GM21526 (cell line): ENCODE measurements around the gene HMCN2.

Experiments used
- ATAC-seq: cut with Tn5 transposase; IDR thresholded peaks from one replicate; pipeline ENCODE4 v1.9.1; 2021; ENCODE audit warnings: moderate library complexity; ENCODE audit not compliant: unreplicated experiment, low FRiP score

The HMCN2 gene

GRCh38 chr9:130477564-130477963 lies 212.0 kb downstream of the HMCN2 start:
- ATAC-seq, result no peak

- no peak for ATAC-seq
Observed at GRCh38 chr9:130478152-130478551, 212.6 kb downstream of the HMCN2 start.

GRCh38 chr9:130478736-130479575 lies 213.4 kb downstream of the HMCN2 start:
- ATAC-seq, result no peak

- ATAC-seq, result no peak
Observed at GRCh38 chr9:130479587-130479986, 214.0 kb downstream of the HMCN2 start.

- ATAC-seq, result no peak
Observed at GRCh38 chr9:130480673-130481072, 215.1 kb downstream of the HMCN2 start.

GRCh38 chr9:130482463-130482862 lies 216.9 kb downstream of the HMCN2 start:
- ATAC-seq, result no peak

GRCh38 chr9:130483371-130483971 lies 217.9 kb downstream of the HMCN2 start:
- ATAC-seq, result no peak
